ENCODE data around the gene LSMEM2.

Gene LSMEM2

GRCh38 chr3:50265571-50265970, 13.3 kb upstream of the LSMEM2 start:
- no peak for DNase-seq
- no CpG with 5 or more reads among the region's 1 CpG for WGBS (ENCODE audit: extremely low coverage, insufficient coverage, insufficient read length)

GRCh38 chr3:50266017-50266416, 12.9 kb upstream of the LSMEM2 start:
- H3K4ac ChIP-seq (ENCODE audit: low read depth, low read length): no peak overlapping the region
- peaks cover 31% of the 10 kb centered on the region for H3K79me1 ChIP-seq (ENCODE audit: low read length)
- DNase-seq: peak; percentile 64 to 73
- H3K79me2 ChIP-seq (ENCODE audit: control insufficient read depth, insufficient read depth, low read length, poor library complexity): peaks cover 7% of the 10 kb centered on the region
- no peaks in the 10 kb centered on the region for H3K36me3 ChIP-seq (ENCODE audit: control insufficient read depth in 1 of 2, insufficient read depth in 2 of 2, low read length in 2 of 2)
- no peak overlapping the region for H2AFZ ChIP-seq (ENCODE audit: insufficient read depth, low read length, poor library complexity)
- peak overlapping the region; percentile 98 for H2BK12ac ChIP-seq (ENCODE audit: low read length)
- no CpG with 5 or more reads among the region's 6 CpGs for WGBS (ENCODE audit: extremely low coverage, insufficient coverage, insufficient read length)
- H3K27ac ChIP-seq (ENCODE audit: low read depth, low read length): peak overlapping the region; percentile 41
- H4K8ac ChIP-seq (ENCODE audit: low read depth, low read length): peak overlapping the region; percentile 80
- H3K14ac ChIP-seq (ENCODE audit: low read length): peak overlapping the region; percentile 92
- no peak overlapping the region for H4K12ac ChIP-seq (ENCODE audit: low read depth, low read length)
- peaks cover 45 to 46% of the 10 kb centered on the region in 2 experiments for H3K4me1 ChIP-seq (ENCODE audit: control insufficient read depth in 1 of 2, insufficient read depth in 2 of 2, low read length in 2 of 2)
- H2AK5ac ChIP-seq (ENCODE audit: low read length): peak overlapping the region; percentile 53
- H3K9ac ChIP-seq (ENCODE audit: low read length): no peak overlapping the region
- H2BK120ac ChIP-seq (ENCODE audit: insufficient read depth, low read length, poor library complexity): peak overlapping the region; percentile 62
- H3K18ac ChIP-seq (ENCODE audit: low read length): peak overlapping the region; percentile 56
- H3K27me3 ChIP-seq (ENCODE audit: insufficient read depth, low read length): no peaks in the 10 kb centered on the region
- H3K23ac ChIP-seq (ENCODE audit: low read length): no peak overlapping the region
- peak overlapping the region; percentile 81 for H2BK5ac ChIP-seq (ENCODE audit: low read depth, low read length, poor library complexity)
- no peaks in the 10 kb centered on the region for H3K9me3 ChIP-seq (ENCODE audit: insufficient read depth, low read depth, low read length)
- no peak overlapping the region for H3K4me2 ChIP-seq (ENCODE audit: low read length)
- H4K91ac ChIP-seq (ENCODE audit: low read depth, low read length): peak overlapping the region; percentile 98
- H3K4me3 ChIP-seq (ENCODE audit: low read depth, low read length): no peak overlapping the region

More at GRCh38 chr3:50265571-50265970, 13.3 kb upstream of the LSMEM2 start:
- Histone ChIP-seq H4K8ac (ENCODE audit: low read depth, low read length) (peak overlapping the region; percentile 80), H3K9ac (ENCODE audit: low read length) (no peak overlapping the region), H3K4me2 (ENCODE audit: low read length) (no peak overlapping the region), H3K79me1 (ENCODE audit: low read length) (peaks cover 35% of the 10 kb centered on the region), H2BK120ac (ENCODE audit: insufficient read depth, low read length, poor library complexity) (peak overlapping the region; percentile 62), H2AFZ (ENCODE audit: insufficient read depth, low read length, poor library complexity) (peak overlapping the region; percentile 8), H3K27ac (ENCODE audit: low read depth, low read length) (peak overlapping the region; percentile 41), H2AK5ac (ENCODE audit: low read length) (peak overlapping the region; percentile 53), H3K23ac (ENCODE audit: low read length) (no peak overlapping the region), H3K36me3 (ENCODE audit: control insufficient read depth in 1 of 2, insufficient read depth in 2 of 2, low read length in 2 of 2) (no peaks in the 10 kb centered on the region), H3K4me3 (ENCODE audit: low read depth, low read length) (no peak overlapping the region), H4K12ac (ENCODE audit: low read depth, low read length) (peak overlapping the region; percentile 12), H3K14ac (ENCODE audit: low read length) (peak overlapping the region; percentile 92), H3K79me2 (ENCODE audit: control insufficient read depth, insufficient read depth, low read length, poor library complexity) (peaks cover 10% of the 10 kb centered on the region), H2BK5ac (ENCODE audit: low read depth, low read length, poor library complexity) (peak overlapping the region; percentile 81), H3K4me1 (ENCODE audit: control insufficient read depth in 1 of 2, insufficient read depth in 2 of 2, low read length in 2 of 2) (peaks cover 45 to 48% of the 10 kb centered on the region in 2 experiments), H2BK12ac (ENCODE audit: low read length) (peak overlapping the region; percentile 98), H3K9me3 (ENCODE audit: insufficient read depth, low read depth, low read length) (no peaks in the 10 kb centered on the region), H3K27me3 (ENCODE audit: insufficient read depth, low read length) (no peaks in the 10 kb centered on the region), H4K91ac (ENCODE audit: low read depth, low read length) (peak overlapping the region; percentile 98), H3K18ac (ENCODE audit: low read length) (peak overlapping the region; percentile 56), H3K4ac (ENCODE audit: low read depth, low read length) (peak overlapping the region; percentile 66)

- Histone ChIP-seq H4K8ac (ENCODE audit: low read depth, low read length) (no peak overlapping the region), H3K14ac (ENCODE audit: low read length) (peak overlapping the region; percentile 30), H3K9ac (ENCODE audit: low read length) (no peak overlapping the region), H4K91ac (ENCODE audit: low read depth, low read length) (peak overlapping the region; percentile 98), H3K79me2 (ENCODE audit: control insufficient read depth, insufficient read depth, low read length, poor library complexity) (peaks cover 7% of the 10 kb centered on the region), H2AK5ac (ENCODE audit: low read length) (peak overlapping the region; percentile 89), H3K27me3 (ENCODE audit: insufficient read depth, low read length) (no peaks in the 10 kb centered on the region), H4K12ac (ENCODE audit: low read depth, low read length) (no peak overlapping the region), H3K9me3 (ENCODE audit: insufficient read depth, low read depth, low read length) (no peaks in the 10 kb centered on the region), H3K27ac (ENCODE audit: low read depth, low read length) (no peak overlapping the region), H3K23ac (ENCODE audit: low read length) (no peak overlapping the region), H2BK12ac (ENCODE audit: low read length) (peak overlapping the region; percentile 70), H3K4ac (ENCODE audit: low read depth, low read length) (no peak overlapping the region), H3K4me2 (ENCODE audit: low read length) (no peak overlapping the region), H3K18ac (ENCODE audit: low read length) (no peak overlapping the region), H3K36me3 (ENCODE audit: control insufficient read depth in 1 of 2, insufficient read depth in 2 of 2, low read length in 2 of 2) (no peaks in the 10 kb centered on the region), H2AFZ (ENCODE audit: insufficient read depth, low read length, poor library complexity) (no peak overlapping the region), H2BK120ac (ENCODE audit: insufficient read depth, low read length, poor library complexity) (peak overlapping the region; percentile 62), H3K79me1 (ENCODE audit: low read length) (peaks cover 29% of the 10 kb centered on the region), H3K4me1 (ENCODE audit: control insufficient read depth in 1 of 2, insufficient read depth in 2 of 2, low read length in 2 of 2) (peaks cover 48 to 51% of the 10 kb centered on the region in 2 experiments), H3K4me3 (ENCODE audit: low read depth, low read length) (no peak overlapping the region), H2BK5ac (ENCODE audit: low read depth, low read length, poor library complexity) (no peak overlapping the region)
- no CpG with 5 or more reads among the region's 7 CpGs for WGBS (ENCODE audit: extremely low coverage, insufficient coverage, insufficient read length)
- DNase-seq: no peak
These were observed 12.1 kb upstream of the LSMEM2 start for GRCh38 chr3:50266836-50267235.

- Histone ChIP-seq H3K4me1 (ENCODE audit: control insufficient read depth in 1 of 2, insufficient read depth in 2 of 2, low read length in 2 of 2) (peaks cover 50 to 51% of the 10 kb centered on the region in 2 experiments), H3K79me2 (ENCODE audit: control insufficient read depth, insufficient read depth, low read length, poor library complexity) (peaks cover 7% of the 10 kb centered on the region), H4K8ac (ENCODE audit: low read depth, low read length) (no peak overlapping the region), H3K23ac (ENCODE audit: low read length) (no peak overlapping the region), H3K14ac (ENCODE audit: low read length) (peak overlapping the region; percentile 30), H2AK5ac (ENCODE audit: low read length) (peak overlapping the region; percentile 89), H2AFZ (ENCODE audit: insufficient read depth, low read length, poor library complexity) (no peak overlapping the region), H2BK12ac (ENCODE audit: low read length) (peak overlapping the region; percentile 70), H3K79me1 (ENCODE audit: low read length) (peaks cover 29% of the 10 kb centered on the region), H3K27ac (ENCODE audit: low read depth, low read length) (no peak overlapping the region), H2BK120ac (ENCODE audit: insufficient read depth, low read length, poor library complexity) (peak overlapping the region; percentile 16), H4K12ac (ENCODE audit: low read depth, low read length) (no peak overlapping the region), H3K9ac (ENCODE audit: low read length) (no peak overlapping the region), H3K18ac (ENCODE audit: low read length) (no peak overlapping the region), H4K91ac (ENCODE audit: low read depth, low read length) (peak overlapping the region; percentile 98), H3K9me3 (ENCODE audit: insufficient read depth, low read depth, low read length) (no peaks in the 10 kb centered on the region), H3K27me3 (ENCODE audit: insufficient read depth, low read length) (no peaks in the 10 kb centered on the region), H3K4ac (ENCODE audit: low read depth, low read length) (no peak overlapping the region), H3K36me3 (ENCODE audit: control insufficient read depth in 1 of 2, insufficient read depth in 2 of 2, low read length in 2 of 2) (no peaks in the 10 kb centered on the region), H2BK5ac (ENCODE audit: low read depth, low read length, poor library complexity) (no peak overlapping the region), H3K4me3 (ENCODE audit: low read depth, low read length) (no peak overlapping the region), H3K4me2 (ENCODE audit: low read length) (no peak overlapping the region)
- peak in 1 of 2 donors; percentile 25 for DNase-seq
- WGBS (ENCODE audit: extremely low coverage, insufficient coverage, insufficient read length): no CpG with 5 or more reads among the region's 22 CpGs
These were observed 11.5 kb upstream of the LSMEM2 start for GRCh38 chr3:50267280-50267913.

All from trophoblast cell (in vitro differentiated cells and primary cell).